ENCODE measurements around the gene FAM170B.

FAM170B gene

DNA sequence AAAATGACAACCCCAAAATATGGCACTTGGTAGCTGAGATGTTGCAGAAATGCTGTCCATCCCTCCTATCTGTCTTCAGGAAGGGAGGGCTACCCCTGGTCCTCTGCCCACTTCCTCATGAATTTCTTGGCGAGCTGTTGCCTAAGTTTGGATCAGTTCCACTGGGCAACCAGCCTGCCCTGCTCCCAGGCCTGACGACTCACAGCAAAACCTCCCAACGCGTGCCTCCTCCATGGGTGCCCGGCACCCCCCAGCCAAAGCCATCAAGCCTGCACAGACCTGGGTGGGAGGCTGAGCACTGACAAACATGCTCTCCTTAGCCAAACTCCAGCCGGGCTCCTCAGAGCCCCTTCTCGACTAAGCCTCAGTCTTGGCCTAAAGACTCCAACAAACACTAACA lies 27.4 kb downstream of the FAM170B start:
- no peaks in the 10 kb centered on the region for H3K9me3 ChIP-seq (ENCODE audit: insufficient read depth, low read length)
- H4K20me1 ChIP-seq (ENCODE audit: insufficient read depth, low read length) = no peaks in the 10 kb centered on the region
- H3K27ac ChIP-seq (ENCODE audit: low read length) = no peak overlapping the region
- no peak overlapping the region for H2AFZ ChIP-seq (ENCODE audit: low read depth, low read length)
- H3K79me2 ChIP-seq (ENCODE audit: low read length) = no peaks in the 10 kb centered on the region
- H3K36me3 ChIP-seq (replicated peaks; ENCODE audit: low read depth, low read length) = no peaks in the 10 kb centered on the region
- no peak overlapping the region for H3K4me3 ChIP-seq (ENCODE audit: low read length)
- H3K4me1 ChIP-seq (ENCODE audit: low read length) = no peaks in the 10 kb centered on the region
- H3K27me3 ChIP-seq (ENCODE audit: low read depth, low read length) = peaks cover 3% of the 10 kb centered on the region; the same call in 1 of the 2 replicates
- no peak overlapping the region for H3K4me2 ChIP-seq (ENCODE audit: low read length)
- no peak overlapping the region for H3K9ac ChIP-seq (ENCODE audit: low read length)
- TF ChIP-seq EZH2phosphoT487 (IDR thresholded peaks at IDR 0.05; ENCODE audit: low read depth) = no peak
- TF ChIP-seq, protein P1, sequence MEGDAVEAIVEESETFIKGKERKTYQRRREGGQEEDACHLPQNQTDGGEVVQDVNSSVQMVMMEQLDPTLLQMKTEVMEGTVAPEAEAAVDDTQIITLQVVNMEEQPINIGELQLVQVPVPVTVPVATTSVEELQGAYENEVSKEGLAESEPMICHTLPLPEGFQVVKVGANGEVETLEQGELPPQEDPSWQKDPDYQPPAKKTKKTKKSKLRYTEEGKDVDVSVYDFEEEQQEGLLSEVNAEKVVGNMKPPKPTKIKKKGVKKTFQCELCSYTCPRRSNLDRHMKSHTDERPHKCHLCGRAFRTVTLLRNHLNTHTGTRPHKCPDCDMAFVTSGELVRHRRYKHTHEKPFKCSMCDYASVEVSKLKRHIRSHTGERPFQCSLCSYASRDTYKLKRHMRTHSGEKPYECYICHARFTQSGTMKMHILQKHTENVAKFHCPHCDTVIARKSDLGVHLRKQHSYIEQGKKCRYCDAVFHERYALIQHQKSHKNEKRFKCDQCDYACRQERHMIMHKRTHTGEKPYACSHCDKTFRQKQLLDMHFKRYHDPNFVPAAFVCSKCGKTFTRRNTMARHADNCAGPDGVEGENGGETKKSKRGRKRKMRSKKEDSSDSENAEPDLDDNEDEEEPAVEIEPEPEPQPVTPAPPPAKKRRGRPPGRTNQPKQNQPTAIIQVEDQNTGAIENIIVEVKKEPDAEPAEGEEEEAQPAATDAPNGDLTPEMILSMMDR (IDR thresholded peaks at IDR 0.05; ENCODE audit: low read depth, low read length) = no peak

DNA sequence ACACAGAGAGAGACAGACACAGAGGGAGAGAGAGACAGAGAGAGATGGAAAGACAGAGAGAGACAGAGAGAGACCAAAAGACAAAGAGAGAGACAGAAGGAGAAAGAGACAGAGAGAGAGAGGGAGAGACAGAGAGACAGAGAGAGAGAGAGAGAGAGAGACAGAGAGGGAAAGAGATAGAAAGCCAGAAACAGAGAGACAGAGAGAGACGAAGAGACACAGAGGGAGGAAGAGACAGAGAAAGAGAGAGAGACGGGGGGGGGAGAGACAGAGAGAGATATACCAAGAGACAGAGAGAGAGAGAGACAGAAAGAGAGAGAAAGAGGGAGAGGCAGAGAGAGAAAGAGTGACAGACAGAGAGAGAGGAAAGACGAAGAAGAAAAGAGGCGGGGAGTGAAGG lies 28.7 kb downstream of the FAM170B start:
- peaks cover 3% of the 10 kb centered on the region; the same call in 1 of the 2 replicates for H3K27me3 ChIP-seq (ENCODE audit: low read depth, low read length)
- H3K9ac ChIP-seq (ENCODE audit: low read length) = no peak overlapping the region
- TF ChIP-seq, protein P1 (IDR thresholded peaks at IDR 0.05; ENCODE audit: low read depth, low read length) = no peak
- TF ChIP-seq EZH2phosphoT487 (IDR thresholded peaks at IDR 0.05; ENCODE audit: low read depth) = no peak
- no peak overlapping the region for H3K4me2 ChIP-seq (ENCODE audit: low read length)
- H4K20me1 ChIP-seq (ENCODE audit: insufficient read depth, low read length) = no peaks in the 10 kb centered on the region
- no peak overlapping the region for H2AFZ ChIP-seq (ENCODE audit: low read depth, low read length)
- H3K9me3 ChIP-seq (ENCODE audit: insufficient read depth, low read length) = no peaks in the 10 kb centered on the region
- H3K36me3 ChIP-seq (replicated peaks; ENCODE audit: low read depth, low read length) = no peaks in the 10 kb centered on the region
- no peaks in the 10 kb centered on the region for H3K4me1 ChIP-seq (ENCODE audit: low read length)
- H3K27ac ChIP-seq (ENCODE audit: low read length) = no peak overlapping the region
- no peaks in the 10 kb centered on the region for H3K79me2 ChIP-seq (ENCODE audit: low read length)
- no peak overlapping the region for H3K4me3 ChIP-seq (ENCODE audit: low read length)

DNA sequence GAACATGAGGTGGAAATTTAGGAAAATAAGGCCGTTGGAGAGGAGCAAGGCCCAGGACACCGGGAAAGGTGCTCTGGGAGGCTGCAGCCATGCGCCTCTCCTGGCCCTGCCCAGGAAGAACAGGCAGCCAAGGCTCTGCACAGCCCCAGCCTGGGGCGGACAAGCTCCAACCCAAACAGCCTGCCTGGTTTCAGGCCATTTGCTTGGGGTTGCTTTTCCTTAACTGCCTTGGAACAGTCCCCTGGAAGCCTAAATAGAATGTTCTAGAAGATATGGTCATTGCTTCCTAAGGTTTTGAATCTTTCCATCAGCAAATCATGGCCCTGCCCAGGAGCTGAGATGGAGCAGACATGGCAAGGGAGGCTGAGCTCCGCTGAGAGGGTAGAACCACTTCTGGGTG lies 29.5 kb downstream of the FAM170B start:
- H3K27me3 ChIP-seq (ENCODE audit: low read depth, low read length) = peaks cover 3% of the 10 kb centered on the region; the same call in 1 of the 2 replicates
- no peak overlapping the region for H2AFZ ChIP-seq (ENCODE audit: low read depth, low read length)
- no peak overlapping the region for H3K27ac ChIP-seq (ENCODE audit: low read length)
- no peak overlapping the region for H3K9ac ChIP-seq (ENCODE audit: low read length)
- H3K4me2 ChIP-seq (ENCODE audit: low read length) = no peak overlapping the region
- H3K79me2 ChIP-seq (ENCODE audit: low read length) = no peaks in the 10 kb centered on the region
- TF ChIP-seq, protein P1 (IDR thresholded peaks at IDR 0.05; ENCODE audit: low read depth, low read length) = no peak
- no peak for TF ChIP-seq EZH2phosphoT487 (IDR thresholded peaks at IDR 0.05; ENCODE audit: low read depth)
- no peaks in the 10 kb centered on the region for H3K36me3 ChIP-seq (replicated peaks; ENCODE audit: low read depth, low read length)
- no peak overlapping the region for H3K4me3 ChIP-seq (ENCODE audit: low read length)
- no peaks in the 10 kb centered on the region for H4K20me1 ChIP-seq (ENCODE audit: insufficient read depth, low read length)
- no peaks in the 10 kb centered on the region for H3K4me1 ChIP-seq (ENCODE audit: low read length)
- no peaks in the 10 kb centered on the region for H3K9me3 ChIP-seq (ENCODE audit: insufficient read depth, low read length)

DNA sequence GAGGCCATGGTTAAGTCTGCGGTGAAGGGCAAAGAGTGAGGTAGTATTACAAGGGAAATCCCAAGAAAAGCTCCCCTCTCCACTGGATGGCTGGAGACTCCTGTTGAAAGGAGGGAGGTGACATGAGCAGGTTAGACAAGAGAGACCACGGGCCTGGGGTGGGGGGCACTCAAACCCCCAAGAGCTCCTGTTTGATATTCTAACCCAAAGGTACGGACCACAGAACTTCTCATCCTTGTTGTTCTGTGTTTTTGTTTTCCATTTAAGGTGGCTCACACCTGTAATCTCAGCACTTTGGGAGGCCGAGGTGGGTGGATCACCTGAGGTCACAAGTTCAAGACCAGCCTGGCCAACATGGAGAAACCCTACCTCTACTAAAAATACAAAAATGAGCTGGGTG lies 30.1 kb downstream of the FAM170B start:
- Histone ChIP-seq H3K27ac (ENCODE audit: low read length) (no peak overlapping the region), H3K4me1 (ENCODE audit: low read length) (no peaks in the 10 kb centered on the region), H3K79me2 (ENCODE audit: low read length) (no peaks in the 10 kb centered on the region), H3K36me3 (replicated peaks; ENCODE audit: low read depth, low read length) (no peaks in the 10 kb centered on the region), H4K20me1 (ENCODE audit: insufficient read depth, low read length) (no peaks in the 10 kb centered on the region), H3K4me3 (ENCODE audit: low read length) (no peak overlapping the region), H3K4me2 (ENCODE audit: low read length) (no peak overlapping the region), H3K27me3 (ENCODE audit: low read depth, low read length) (peaks cover 3% of the 10 kb centered on the region; the same call in 1 of the 2 replicates), H2AFZ (ENCODE audit: low read depth, low read length) (no peak overlapping the region), H3K9me3 (ENCODE audit: insufficient read depth, low read length) (no peaks in the 10 kb centered on the region), H3K9ac (ENCODE audit: low read length) (no peak overlapping the region)
- TF ChIP-seq, protein P1 (IDR thresholded peaks at IDR 0.05; ENCODE audit: low read depth, low read length) = no peak
- no peak for TF ChIP-seq EZH2phosphoT487 (IDR thresholded peaks at IDR 0.05; ENCODE audit: low read depth)
